ENCODE measurements around the gene C22orf23.

DNA sequence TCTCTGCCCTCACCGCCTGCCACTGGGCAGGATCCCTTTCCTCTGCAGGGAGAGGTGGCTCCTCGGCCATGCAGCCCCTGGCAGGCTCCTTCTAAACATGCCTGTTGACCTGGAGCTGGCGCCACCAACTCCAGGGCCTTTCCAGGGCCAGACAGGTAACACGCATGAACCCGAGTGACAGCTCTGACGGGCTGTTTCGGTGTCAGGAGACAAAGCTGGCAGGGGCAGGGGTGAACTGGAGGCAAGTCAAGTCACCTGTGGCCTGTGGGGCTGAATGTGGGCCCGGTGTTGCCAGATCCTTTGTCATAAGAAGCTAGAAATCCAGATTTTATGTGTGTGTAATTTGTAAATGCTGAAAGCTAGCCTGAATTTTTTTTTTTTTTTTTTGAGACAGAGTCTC lies 11.3 kb downstream of the C22orf23 start:
- TF ChIP-seq EGR1 (IDR thresholded peaks at IDR 0.05; ENCODE audit: borderline replicate concordance in 1 of 2, low read depth in 2 of 2, low read length in 2 of 2) (no peak), CREM (IDR thresholded peaks at IDR 0.05; ENCODE audit: low read depth) (no peak), EZH2 (IDR thresholded peaks at IDR 0.05; ENCODE audit: borderline replicate concordance, control insufficient read depth, low read depth, low read length) (no peak), SP1 (IDR thresholded peaks at IDR 0.05; ENCODE audit: low read depth, low read length) (no peak), CTCF (IDR thresholded peaks at IDR 0.05 in 2 of 3, conservative IDR thresholded peaks at IDR 0.05 in 1 of 3; ENCODE audit: control insufficient read depth in 2 of 3, extremely low read depth in 1 of 3, insufficient read depth in 1 of 3, low read depth in 3 of 3, low read length in 3 of 3) (no peak), CHD4 (IDR thresholded peaks at IDR 0.05) (no peak), SPI1 (IDR thresholded peaks at IDR 0.05; ENCODE audit: borderline replicate concordance, insufficient read depth, low read depth, low read length) (no peak), POLR2A (IDR thresholded peaks at IDR 0.05; ENCODE audit: low read depth, low read length) (no peak)
- TF ChIP-seq, protein P1, sequence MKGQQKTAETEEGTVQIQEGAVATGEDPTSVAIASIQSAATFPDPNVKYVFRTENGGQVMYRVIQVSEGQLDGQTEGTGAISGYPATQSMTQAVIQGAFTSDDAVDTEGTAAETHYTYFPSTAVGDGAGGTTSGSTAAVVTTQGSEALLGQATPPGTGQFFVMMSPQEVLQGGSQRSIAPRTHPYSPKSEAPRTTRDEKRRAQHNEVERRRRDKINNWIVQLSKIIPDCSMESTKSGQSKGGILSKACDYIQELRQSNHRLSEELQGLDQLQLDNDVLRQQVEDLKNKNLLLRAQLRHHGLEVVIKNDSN (IDR thresholded peaks at IDR 0.05; ENCODE audit: borderline replicate concordance, extremely low read length, insufficient read depth, low read depth, low read length): no peak
- TF ChIP-seq, protein P2, sequence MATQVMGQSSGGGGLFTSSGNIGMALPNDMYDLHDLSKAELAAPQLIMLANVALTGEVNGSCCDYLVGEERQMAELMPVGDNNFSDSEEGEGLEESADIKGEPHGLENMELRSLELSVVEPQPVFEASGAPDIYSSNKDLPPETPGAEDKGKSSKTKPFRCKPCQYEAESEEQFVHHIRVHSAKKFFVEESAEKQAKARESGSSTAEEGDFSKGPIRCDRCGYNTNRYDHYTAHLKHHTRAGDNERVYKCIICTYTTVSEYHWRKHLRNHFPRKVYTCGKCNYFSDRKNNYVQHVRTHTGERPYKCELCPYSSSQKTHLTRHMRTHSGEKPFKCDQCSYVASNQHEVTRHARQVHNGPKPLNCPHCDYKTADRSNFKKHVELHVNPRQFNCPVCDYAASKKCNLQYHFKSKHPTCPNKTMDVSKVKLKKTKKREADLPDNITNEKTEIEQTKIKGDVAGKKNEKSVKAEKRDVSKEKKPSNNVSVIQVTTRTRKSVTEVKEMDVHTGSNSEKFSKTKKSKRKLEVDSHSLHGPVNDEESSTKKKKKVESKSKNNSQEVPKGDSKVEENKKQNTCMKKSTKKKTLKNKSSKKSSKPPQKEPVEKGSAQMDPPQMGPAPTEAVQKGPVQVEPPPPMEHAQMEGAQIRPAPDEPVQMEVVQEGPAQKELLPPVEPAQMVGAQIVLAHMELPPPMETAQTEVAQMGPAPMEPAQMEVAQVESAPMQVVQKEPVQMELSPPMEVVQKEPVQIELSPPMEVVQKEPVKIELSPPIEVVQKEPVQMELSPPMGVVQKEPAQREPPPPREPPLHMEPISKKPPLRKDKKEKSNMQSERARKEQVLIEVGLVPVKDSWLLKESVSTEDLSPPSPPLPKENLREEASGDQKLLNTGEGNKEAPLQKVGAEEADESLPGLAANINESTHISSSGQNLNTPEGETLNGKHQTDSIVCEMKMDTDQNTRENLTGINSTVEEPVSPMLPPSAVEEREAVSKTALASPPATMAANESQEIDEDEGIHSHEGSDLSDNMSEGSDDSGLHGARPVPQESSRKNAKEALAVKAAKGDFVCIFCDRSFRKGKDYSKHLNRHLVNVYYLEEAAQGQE (IDR thresholded peaks at IDR 0.05; ENCODE audit: low read depth, low read length): no peak

Data from GM12878 (cell line).